Measurements from ENCODE around the gene VPS37B. TPM values are rescaled to one million over a fixed set of nuclear protein-coding genes. Genes with fewer than 3 reads are reported as not detected.

Gene VPS37B
- total and polyA plus RNA-seq, 10 of the 15 experiments (the other 5 are each of a cell fraction or from before 2014, with no cell fraction given) = 0.66 to 68.6 (median 39.6) TPM

GRCh38 chr12:122875590-122876220, 20.2 kb downstream of the VPS37B start (continued):
- TF ChIP-seq REST (IDR thresholded peaks at IDR 0.05; ENCODE audit: low read depth, low read length) (no peak), SMAD5 (IDR thresholded peaks at IDR 0.05; ENCODE audit: low read depth) (no peak), MEF2A (IDR thresholded peaks at IDR 0.05; ENCODE audit: insufficient read depth, low read depth, low read length) (peak; percentile 89), ZZZ3 (IDR thresholded peaks at IDR 0.05; ENCODE audit: control insufficient read depth, insufficient read length, low read depth) (no peak), SREBF1 (IDR thresholded peaks at IDR 0.05; ENCODE audit: low read length) (no peak), SMARCA5 (IDR thresholded peaks at IDR 0.05) (no peak), TCF12 (IDR thresholded peaks at IDR 0.05; ENCODE audit: low read depth, low read length) (no peak), ZNF274 (IDR thresholded peaks at IDR 0.05; ENCODE audit: insufficient read depth, insufficient read length) (no peak), WRNIP1 (IDR thresholded peaks at IDR 0.05; ENCODE audit: borderline replicate concordance, low read depth, low read length) (no peak), CUX1 (IDR thresholded peaks at IDR 0.05; ENCODE audit: insufficient replicate concordance, low read depth, low read length) (peak; percentile 46), NR2C2 (IDR thresholded peaks at IDR 0.05; ENCODE audit: borderline replicate concordance, control insufficient read depth, insufficient read length, low read depth) (no peak), PAX5 (IDR thresholded peaks at IDR 0.05; ENCODE audit: borderline replicate concordance, low read depth, low read length) (no peak), USF1 (IDR thresholded peaks at IDR 0.05; ENCODE audit: borderline replicate concordance, extremely low read length, insufficient read depth, low read depth, low read length) (no peak), BMI1 (IDR thresholded peaks at IDR 0.05; ENCODE audit: borderline replicate concordance) (no peak; the same call in 1 of the 2 replicates), E4F1 (IDR thresholded peaks at IDR 0.05; ENCODE audit: borderline replicate concordance, partially characterized antibody) (no peak), SIX5 (IDR thresholded peaks at IDR 0.05; ENCODE audit: low read depth, low read length, severe bottlenecking) (no peak), SUZ12 (IDR thresholded peaks at IDR 0.05; ENCODE audit: unreplicated experiment) (no peak), NR2F1 (conservative IDR thresholded peaks at IDR 0.05) (no peak)

Data from GM12878 (cell line).